MCF 10A (cell line): ENCODE results near the gene AKAP13. TPM values are rescaled to one million over a fixed set of nuclear protein-coding genes. Genes with fewer than 3 reads are reported as not detected.

ENCODE experiments used
- BruUV-seq: library from RNA; stranded (reverse); fragments of 400-500 nt; replicated peaks from 2 replicates; lab custom pipeline; 2021; lab: Mats Ljungman, UMichigan
- CTCF ChIA-PET: fragments of 300-600 bp; sonication (Branson Sonifier 250); formaldehyde crosslinking; extraction: SDS; loops from one replicate; lab custom pipeline; 2021; ENCODE audit warnings: antibody characterized with exemption, inconsistent platforms; lab: Yijun Ruan, JAX
- POLR2A ChIA-PET: fragments of 300-600, 350-650 bp; sonication (Branson Sonifier 250); formaldehyde crosslinking; extraction: SDS; loops from one replicate; lab custom pipeline; 2020; ENCODE audit warnings: antibody characterized with exemption, inconsistent platforms; lab: Yijun Ruan, JAX
- DNase-seq: peaks from one replicate; pipeline ENCODE4 v3.0.0-alpha.2; 2018; ENCODE audit not compliant: unreplicated experiment
- H3K27ac Mint-ChIP-seq: one replicate; pipeline ENCODE4 v1.8.0; 2022; ENCODE audit warnings: mild to moderate bottlenecking, low read depth, mixed read lengths; ENCODE audit not compliant: unreplicated experiment
- H3K27me3 Mint-ChIP-seq: one replicate; pipeline ENCODE4 v1.8.0; 2022; ENCODE audit warnings: mixed read lengths; ENCODE audit not compliant: insufficient read depth, unreplicated experiment
- H3K36me3 Mint-ChIP-seq: one replicate; pipeline ENCODE4 v1.8.0; 2022; ENCODE audit warnings: mild to moderate bottlenecking, moderate library complexity, mixed read lengths; ENCODE audit not compliant: insufficient read depth, unreplicated experiment
- H3K4me1 Mint-ChIP-seq: one replicate; pipeline ENCODE4 v1.8.0; 2022; ENCODE audit warnings: mixed read lengths; ENCODE audit not compliant: insufficient read depth, unreplicated experiment
- H3K4me3 Mint-ChIP-seq: one replicate; pipeline ENCODE4 v1.8.0; 2022; ENCODE audit warnings: mild to moderate bottlenecking, moderate library complexity, mixed read lengths; ENCODE audit not compliant: unreplicated experiment
- H3K9me3 Mint-ChIP-seq: one replicate; pipeline ENCODE4 v1.8.0; 2022; ENCODE audit warnings: mixed read lengths; ENCODE audit not compliant: unreplicated experiment
- intact Hi-C: fragments of 100-400 bp; cut with micrococcal nuclease; formaldehyde crosslinking; loops from 2 replicates; pipeline ENCODE4 v1.14.1; 2022
- total RNA-seq: library from RNA; stranded (reverse); gene quantifications from 2 replicates; pipeline ENCODE4 v1.2.3, GENCODE V29; 2022
- TF ChIP-seq, protein P1 (sequence below): fragments of 200-600 bp; IDR thresholded peaks from one replicate; pipeline ENCODE4 v1.8.0; 2022; ENCODE audit warnings: antibody characterized with exemption, mild to moderate bottlenecking; ENCODE audit not compliant: unreplicated experiment

Gene AKAP13
- total RNA-seq, 1 experiment from 2014 or later, result 65.7 TPM

DNA sequence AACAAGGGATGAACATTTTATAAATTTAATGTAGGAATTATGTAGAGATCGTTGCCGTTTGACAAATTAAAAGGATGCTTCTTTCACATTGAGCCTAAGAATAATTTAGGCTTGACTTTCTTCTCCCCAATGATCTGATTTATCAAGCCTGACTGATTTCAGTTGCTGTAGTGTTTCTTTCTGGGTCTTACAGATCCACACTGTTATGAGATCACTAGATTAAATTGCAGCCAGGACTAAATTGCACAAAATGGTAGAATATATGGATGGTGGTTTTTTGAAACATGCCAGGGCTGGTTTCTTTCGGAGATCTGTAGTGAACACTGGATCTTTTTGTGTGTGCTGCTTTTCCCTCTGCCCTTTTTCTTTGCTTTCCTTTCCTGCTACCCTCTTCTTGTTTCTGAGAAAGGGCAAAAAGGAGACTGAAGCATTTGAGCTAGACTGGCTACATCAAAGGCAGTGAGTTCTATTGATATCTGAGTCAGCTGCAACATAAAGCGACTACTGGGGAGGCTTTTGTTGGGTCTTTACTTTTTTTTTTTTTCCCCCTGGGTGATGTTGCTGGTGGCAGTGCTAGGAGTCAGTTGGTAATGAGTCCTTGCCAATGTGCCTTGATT lies 83.0 kb downstream of the AKAP13 start:
- H3K9me3 Mint-ChIP-seq, result no peaks in the 10 kb centered on the region
- POLR2A ChIA-PET, result interaction anchor here (0.7 to 0.8 kb wide), 2 partner anchors 53 to 145 kb away, joined by 3 to 5 read pairs; no protein-coding TSS in a partner anchor
- intact Hi-C loops, result no loop called here
- H3K36me3 Mint-ChIP-seq, result peaks cover 16% of the 10 kb centered on the region
- no TSS peak for BruUV-seq
- TF ChIP-seq, protein P1, sequence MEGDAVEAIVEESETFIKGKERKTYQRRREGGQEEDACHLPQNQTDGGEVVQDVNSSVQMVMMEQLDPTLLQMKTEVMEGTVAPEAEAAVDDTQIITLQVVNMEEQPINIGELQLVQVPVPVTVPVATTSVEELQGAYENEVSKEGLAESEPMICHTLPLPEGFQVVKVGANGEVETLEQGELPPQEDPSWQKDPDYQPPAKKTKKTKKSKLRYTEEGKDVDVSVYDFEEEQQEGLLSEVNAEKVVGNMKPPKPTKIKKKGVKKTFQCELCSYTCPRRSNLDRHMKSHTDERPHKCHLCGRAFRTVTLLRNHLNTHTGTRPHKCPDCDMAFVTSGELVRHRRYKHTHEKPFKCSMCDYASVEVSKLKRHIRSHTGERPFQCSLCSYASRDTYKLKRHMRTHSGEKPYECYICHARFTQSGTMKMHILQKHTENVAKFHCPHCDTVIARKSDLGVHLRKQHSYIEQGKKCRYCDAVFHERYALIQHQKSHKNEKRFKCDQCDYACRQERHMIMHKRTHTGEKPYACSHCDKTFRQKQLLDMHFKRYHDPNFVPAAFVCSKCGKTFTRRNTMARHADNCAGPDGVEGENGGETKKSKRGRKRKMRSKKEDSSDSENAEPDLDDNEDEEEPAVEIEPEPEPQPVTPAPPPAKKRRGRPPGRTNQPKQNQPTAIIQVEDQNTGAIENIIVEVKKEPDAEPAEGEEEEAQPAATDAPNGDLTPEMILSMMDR, result no peak
- no peak overlapping the region for H3K27ac Mint-ChIP-seq
- peaks cover 34% of the 10 kb centered on the region for H3K4me1 Mint-ChIP-seq
- CTCF ChIA-PET, result interaction anchor here (1.3 to 1.9 kb wide), 2 partner anchors 22 to 132 kb away, joined by 4 to 6 read pairs; no protein-coding TSS in a partner anchor
- H3K4me3 Mint-ChIP-seq, result no peak overlapping the region
- DNase-seq, result no peak
- H3K27me3 Mint-ChIP-seq, result no peaks in the 10 kb centered on the region

DNA sequence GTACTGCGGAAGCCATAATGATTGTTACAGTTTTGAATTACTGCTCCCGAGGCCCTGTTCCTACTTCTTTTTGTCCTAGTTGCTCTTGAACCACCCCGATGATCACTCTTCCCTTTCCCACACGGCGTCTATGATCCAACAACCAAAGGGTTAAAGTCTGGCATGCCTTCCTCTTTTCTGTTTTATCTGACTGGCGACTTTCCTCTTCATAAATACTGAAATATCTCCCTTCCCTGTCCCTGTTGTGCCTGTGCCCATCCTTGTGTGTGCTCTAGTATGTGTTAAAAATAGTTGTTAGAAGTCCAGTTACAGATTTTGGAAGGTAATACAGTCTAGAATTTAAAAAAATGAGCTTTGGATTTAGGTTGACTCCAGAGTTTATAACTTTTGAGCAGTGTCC lies 83.6 kb downstream of the AKAP13 start:
- H3K4me1 Mint-ChIP-seq, result peaks cover 28% of the 10 kb centered on the region
- H3K9me3 Mint-ChIP-seq, result no peaks in the 10 kb centered on the region
- POLR2A ChIA-PET, result interaction anchor here (0.7 to 0.8 kb wide), 2 partner anchors 54 to 144 kb away, joined by 3 to 5 read pairs; no protein-coding TSS in a partner anchor
- intact Hi-C loops, result no loop called here
- no peak overlapping the region for H3K4me3 Mint-ChIP-seq
- peaks cover 16% of the 10 kb centered on the region for H3K36me3 Mint-ChIP-seq
- no peak for DNase-seq
- TF ChIP-seq, protein P1, result no peak
- CTCF ChIA-PET, result interaction anchor here (1.3 to 1.9 kb wide), 2 partner anchors 22 to 133 kb away, joined by 4 to 6 read pairs; no protein-coding TSS in a partner anchor
- H3K27ac Mint-ChIP-seq, result no peak overlapping the region
- BruUV-seq, result no TSS peak
- no peaks in the 10 kb centered on the region for H3K27me3 Mint-ChIP-seq

DNA sequence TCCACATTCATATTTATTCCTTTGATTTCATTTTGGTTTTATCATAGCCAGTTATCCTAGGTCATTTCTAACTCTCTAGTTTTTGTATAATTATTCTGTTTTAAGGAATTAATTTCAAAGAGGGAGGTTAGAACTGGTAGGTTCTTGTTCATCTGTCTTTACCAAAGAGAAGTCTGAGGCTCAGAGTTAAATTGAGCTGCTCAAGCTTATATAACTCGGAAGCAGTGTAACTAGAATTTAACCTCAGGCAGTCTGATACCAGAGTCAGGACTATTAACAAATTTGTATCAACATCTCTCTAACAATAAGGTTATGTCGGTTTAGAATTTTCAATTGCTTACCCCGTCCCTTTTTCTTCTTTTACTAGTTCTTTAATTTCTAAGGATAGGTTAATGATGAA lies 84.1 kb downstream of the AKAP13 start:
- peaks cover 25% of the 10 kb centered on the region for H3K4me1 Mint-ChIP-seq
- POLR2A ChIA-PET, result no interaction called here
- no peak for DNase-seq
- no peak overlapping the region for H3K27ac Mint-ChIP-seq
- H3K27me3 Mint-ChIP-seq, result no peaks in the 10 kb centered on the region
- TF ChIP-seq, protein P1, result no peak
- peaks cover 16% of the 10 kb centered on the region for H3K36me3 Mint-ChIP-seq
- CTCF ChIA-PET, result interaction anchor here (1.3 to 1.9 kb wide), 2 partner anchors 21 to 133 kb away, joined by 4 to 6 read pairs; no protein-coding TSS in a partner anchor
- intact Hi-C loops, result no loop called here
- H3K4me3 Mint-ChIP-seq, result no peak overlapping the region
- H3K9me3 Mint-ChIP-seq, result no peaks in the 10 kb centered on the region
- BruUV-seq, result no TSS peak

DNA sequence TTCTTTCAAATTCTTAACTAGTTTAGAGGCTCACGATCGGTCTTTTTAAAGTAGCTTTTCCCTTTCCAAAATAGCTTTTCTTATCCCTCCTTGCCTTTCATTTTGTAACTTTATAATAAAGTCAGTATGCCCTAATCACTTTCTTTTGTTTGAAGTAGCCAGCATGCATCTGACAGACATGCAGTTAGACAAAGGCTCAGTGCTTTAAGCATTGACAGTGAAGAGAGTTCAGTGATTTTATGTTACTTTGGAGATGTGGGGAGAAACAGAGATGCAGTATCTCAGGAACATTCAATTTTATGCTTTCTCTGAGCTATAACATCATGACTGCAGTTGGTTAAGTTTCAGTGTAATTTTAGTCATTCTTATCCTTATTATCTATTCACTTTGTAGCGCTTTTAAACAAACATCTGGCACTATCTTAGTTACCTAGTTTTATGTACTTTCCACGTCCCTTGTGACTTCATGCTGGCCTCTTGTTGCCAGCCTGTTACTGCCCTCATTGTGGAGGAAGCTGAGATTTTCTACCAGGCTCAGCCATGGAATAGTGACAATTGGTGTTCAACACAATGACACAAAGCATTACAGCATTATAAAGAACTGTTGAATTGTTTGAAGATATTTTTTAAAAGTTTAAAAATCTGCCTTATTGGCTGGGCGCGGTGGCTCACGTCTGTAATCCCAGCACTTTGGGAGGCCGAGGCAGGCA lies 90.3 kb downstream of the AKAP13 start:
- CTCF ChIA-PET, result interaction anchor here (1.3 to 3.6 kb wide), 2 partner anchors 15 to 26 kb away, joined by 3 to 22 read pairs; no protein-coding TSS in a partner anchor
- no peaks in the 10 kb centered on the region for H3K9me3 Mint-ChIP-seq
- peaks cover 22% of the 10 kb centered on the region for H3K4me1 Mint-ChIP-seq
- H3K27ac Mint-ChIP-seq, result no peak overlapping the region
- DNase-seq, result no peak
- intact Hi-C loops, result no loop called here
- TF ChIP-seq, protein P1, result no peak
- no peaks in the 10 kb centered on the region for H3K27me3 Mint-ChIP-seq
- POLR2A ChIA-PET, result interaction anchor here (1.3 to 1.5 kb wide), 2 partner anchors 9 to 11 kb away, joined by 4 read pairs; no protein-coding TSS in a partner anchor
- no peaks in the 10 kb centered on the region for H3K36me3 Mint-ChIP-seq
- no peak overlapping the region for H3K4me3 Mint-ChIP-seq
- no TSS peak for BruUV-seq
